Lung microvascular endothelial cell (primary cell): ENCODE measurements around the gene TMEM208. TPM values are rescaled to one million over a fixed set of nuclear protein-coding genes. Genes with fewer than 3 reads are reported as not detected.

Source experiments
- DNase-seq, 2 donors: peaks; one replicate each; pipeline versions ENCODE4 v3.0.0 to v3.0.0-alpha.2; 2010; ENCODE audit warnings: low read depth in 2 of 2
- total RNA-seq: library from RNA; depleted of rRNA; stranded (reverse); fragments of >200 nt; gene quantifications from 2 replicates; pipeline ENCODE4 v1.2.1, GENCODE V29; 2014

The TMEM208 gene
- total RNA-seq, 1 donor from 2014 or later: 29.2 TPM

GRCh38 chr16:67249178-67250044, 22.5 kb downstream of the TMEM208 start:
- DNase-seq: no peak

GRCh38 chr16:67250045-67250327, 23.1 kb downstream of the TMEM208 start:
- no peak for DNase-seq

GRCh38 chr16:67252609-67253497, 25.9 kb downstream of the TMEM208 start:
- no peak for DNase-seq

- no peak for DNase-seq
Observed at GRCh38 chr16:67254801-67255552, 28.0 kb downstream of the TMEM208 start.

GRCh38 chr16:67255553-67256221, 28.8 kb downstream of the TMEM208 start:
- DNase-seq: no peak

- no peak for DNase-seq
Observed at GRCh38 chr16:67256701-67257230, 29.8 kb downstream of the TMEM208 start.

- no peak for DNase-seq
Observed at GRCh38 chr16:67257486-67258160, 30.7 kb downstream of the TMEM208 start.

- DNase-seq: peak; percentile 82 to 86
Observed at GRCh38 chr16:67258161-67258835, 31.4 kb downstream of the TMEM208 start.

- no peak for DNase-seq
Observed at GRCh38 chr16:67259705-67260104, 32.8 kb downstream of the TMEM208 start.

GRCh38 chr16:67260426-67261063, 33.6 kb downstream of the TMEM208 start:
- DNase-seq: peak; percentile 61 to 64

GRCh38 chr16:67263201-67263600, 36.3 kb downstream of the TMEM208 start:
- DNase-seq: no peak

GRCh38 chr16:67264277-67264676, 37.3 kb downstream of the TMEM208 start:
- DNase-seq: no peak

- no peak for DNase-seq
Observed at GRCh38 chr16:67264866-67265265, 37.9 kb downstream of the TMEM208 start.

GRCh38 chr16:67265834-67266233, 38.9 kb downstream of the TMEM208 start:
- DNase-seq: no peak

GRCh38 chr16:67268136-67268579, 41.2 kb downstream of the TMEM208 start:
- DNase-seq: peak in 1 of 2 donors; percentile 93

- peak in 1 of 2 donors; percentile 73 for DNase-seq
Observed at GRCh38 chr16:67269766-67270165, 42.8 kb downstream of the TMEM208 start.

GRCh38 chr16:67270931-67271338, 44.0 kb downstream of the TMEM208 start:
- no peak for DNase-seq

- no peak for DNase-seq
Observed at GRCh38 chr16:67271446-67271845, 44.5 kb downstream of the TMEM208 start.

GRCh38 chr16:67275321-67275720, 48.4 kb downstream of the TMEM208 start:
- no peak for DNase-seq
